HEK293 (cell line): ENCODE measurements around the gene PSMG1.

Experiments
- CTCF ChIA-PET: fragments of 350-600 bp; formaldehyde crosslinking; extraction: SDS; loops from one replicate; lab custom pipeline; 2021; ENCODE audit warnings: antibody characterized with exemption; lab: Yijun Ruan, JAX
- POLR2A ChIA-PET: fragments of 300-600 bp; formaldehyde crosslinking; extraction: SDS; loops from one replicate; lab custom pipeline; 2020; ENCODE audit warnings: antibody characterized with exemption, inconsistent platforms; lab: Yijun Ruan, JAX
- H3K27ac ChIP-seq: fragments of 200-500 bp; sonication (Bioruptor generic); 2 replicates; pipeline ENCODE4 v1.5.1; 2014; ENCODE audit warnings: low read depth, low read length, control low read depth, inconsistent platforms; ENCODE audit errors: extremely low read depth
- H3K36me3 ChIP-seq, 2 experiments: fragments of 200-500 bp in 1 of 2; sonication (Bioruptor generic) in 1 of 2; 1 replicate in 1 of 2; 2 replicates in 1 of 2; pipeline ENCODE4 v1.5.1; 2014 to 2017; ENCODE audit warnings: inconsistent platforms in 2 of 2, low read length in 2 of 2; ENCODE audit not compliant: control insufficient read depth in 2 of 2, insufficient read depth in 1 of 2
- H3K4me1 ChIP-seq: fragments of 200-500 bp; sonication (Bioruptor generic); 2 replicates; pipeline ENCODE4 v1.5.1; 2014; ENCODE audit warnings: mild to moderate bottlenecking, low read length, inconsistent platforms; ENCODE audit not compliant: control insufficient read depth, insufficient read depth
- H3K4me3 ChIP-seq: 2 replicates; pipeline ENCODE4 v1.5.1; 2011; ENCODE audit warnings: low read depth, mild to moderate bottlenecking, control low read depth, low read length, moderate library complexity
- H3K9me3 ChIP-seq: fragments of 200-500 bp; sonication (Bioruptor generic); 2 replicates; pipeline ENCODE4 v1.5.1; 2014; ENCODE audit warnings: low read depth, low read length, inconsistent platforms; ENCODE audit not compliant: control insufficient read depth, insufficient read depth
- ATF2 ChIP-seq: fragments of 450-650 bp; formaldehyde crosslinking; IDR thresholded peaks from 2 replicates; pipeline ENCODE4 v1.5.1; 2016; ENCODE audit warnings: missing biosample characterization, missing genetic modification characterization, low read depth
- PRDM6 ChIP-seq: fragments of 450-650 bp; formaldehyde crosslinking; IDR thresholded peaks from 2 replicates; pipeline ENCODE4 v1.5.1; 2017; ENCODE audit warnings: missing biosample characterization, missing genetic modification characterization
- SP2 ChIP-seq: fragments of 450-650 bp; formaldehyde crosslinking; IDR thresholded peaks from 2 replicates; pipeline ENCODE4 v1.5.1; 2016; ENCODE audit warnings: missing biosample characterization, missing genetic modification characterization
- ZBTB1 ChIP-seq: fragments of 450-650 bp; formaldehyde crosslinking; IDR thresholded peaks from 2 replicates; pipeline ENCODE4 v1.5.1; 2016; ENCODE audit warnings: missing biosample characterization, missing genetic modification characterization
- ZBTB21 ChIP-seq: fragments of 450-650 bp; formaldehyde crosslinking; IDR thresholded peaks from 2 replicates; pipeline ENCODE4 v1.5.1; 2017; ENCODE audit warnings: missing biosample characterization, missing genetic modification characterization
- ZFP41 ChIP-seq: fragments of 450-650 bp; formaldehyde crosslinking; IDR thresholded peaks from 2 replicates; pipeline ENCODE4 v1.5.1; 2016; ENCODE audit warnings: missing biosample characterization, missing genetic modification characterization, borderline replicate concordance
- ZNF19 ChIP-seq: fragments of 450-650 bp; formaldehyde crosslinking; IDR thresholded peaks from 2 replicates; pipeline ENCODE4; 2016; ENCODE audit warnings: missing biosample characterization, missing genetic modification characterization, low read depth
- ZNF221 ChIP-seq: fragments of 450-650 bp; formaldehyde crosslinking; IDR thresholded peaks from 2 replicates; pipeline ENCODE4 v1.5.1; 2017; ENCODE audit warnings: missing biosample characterization, missing genetic modification characterization, borderline replicate concordance
- ZNF280C ChIP-seq: fragments of 450-650 bp; formaldehyde crosslinking; IDR thresholded peaks from 2 replicates; pipeline ENCODE4 v1.5.1; 2016; ENCODE audit warnings: missing biosample characterization, missing genetic modification characterization
- ZNF354C ChIP-seq: fragments of 450-650 bp; formaldehyde crosslinking; IDR thresholded peaks from 2 replicates; pipeline ENCODE4 v1.5.1; 2016; ENCODE audit warnings: missing biosample characterization, missing genetic modification characterization, low read depth, borderline replicate concordance
- ZNF529 ChIP-seq: fragments of 450-650 bp; formaldehyde crosslinking; IDR thresholded peaks from 2 replicates; pipeline ENCODE4 v1.5.1; 2017; ENCODE audit warnings: missing genetic modification characterization, missing biosample characterization; ENCODE audit not compliant: insufficient replicate concordance
- ZNF626 ChIP-seq: fragments of 450-650 bp; sonication (Bioruptor Pico); formaldehyde crosslinking; IDR thresholded peaks from 2 replicates; pipeline ENCODE4 v1.5.1; 2018; ENCODE audit warnings: missing biosample characterization, missing genetic modification characterization, inconsistent platforms
- ZNF776 ChIP-seq: fragments of 450-650 bp; formaldehyde crosslinking; IDR thresholded peaks from 2 replicates; pipeline ENCODE4 v1.5.0; 2017; ENCODE audit warnings: missing biosample characterization, missing genetic modification characterization, borderline replicate concordance
- ZNF791 ChIP-seq: fragments of 450-650 bp; formaldehyde crosslinking; IDR thresholded peaks from 2 replicates; pipeline ENCODE4 v1.5.1; 2016; ENCODE audit warnings: missing biosample characterization, missing genetic modification characterization
- TF ChIP-seq, protein P1 (sequence below): fragments of 450-650 bp; formaldehyde crosslinking; IDR thresholded peaks from 2 replicates; pipeline ENCODE4 v1.5.1; 2016; ENCODE audit warnings: missing biosample characterization, missing genetic modification characterization

PSMG1 gene

GRCh38 chr21:39150316-39150715, 32.9 kb downstream of the PSMG1 start:
- Histone ChIP-seq H3K4me1 (no peaks in the 10 kb centered on the region), H3K27ac (no peak overlapping the region), H3K36me3 (no peaks in the 10 kb centered on the region), H3K9me3 (no peaks in the 10 kb centered on the region), H3K4me3 (no peak overlapping the region)
- CTCF ChIA-PET = interaction anchor here (0.9 kb wide), 1 partner anchor 24 kb away, joined by 3 read pairs; no protein-coding TSS in a partner anchor
- POLR2A ChIA-PET = no interaction called here
- TF ChIP-seq ZBTB21 (tag by site-specific recombination) = no peak
- no peak for TF ChIP-seq ATF2 (tag by site-specific recombination)
- TF ChIP-seq ZNF354C (tag by site-specific recombination) = no peak
- no peak for TF ChIP-seq ZNF626 (tag by site-specific recombination)
- TF ChIP-seq SP2 (tag by site-specific recombination) = no peak
- TF ChIP-seq ZBTB1 = no peak
- TF ChIP-seq, protein P1, sequence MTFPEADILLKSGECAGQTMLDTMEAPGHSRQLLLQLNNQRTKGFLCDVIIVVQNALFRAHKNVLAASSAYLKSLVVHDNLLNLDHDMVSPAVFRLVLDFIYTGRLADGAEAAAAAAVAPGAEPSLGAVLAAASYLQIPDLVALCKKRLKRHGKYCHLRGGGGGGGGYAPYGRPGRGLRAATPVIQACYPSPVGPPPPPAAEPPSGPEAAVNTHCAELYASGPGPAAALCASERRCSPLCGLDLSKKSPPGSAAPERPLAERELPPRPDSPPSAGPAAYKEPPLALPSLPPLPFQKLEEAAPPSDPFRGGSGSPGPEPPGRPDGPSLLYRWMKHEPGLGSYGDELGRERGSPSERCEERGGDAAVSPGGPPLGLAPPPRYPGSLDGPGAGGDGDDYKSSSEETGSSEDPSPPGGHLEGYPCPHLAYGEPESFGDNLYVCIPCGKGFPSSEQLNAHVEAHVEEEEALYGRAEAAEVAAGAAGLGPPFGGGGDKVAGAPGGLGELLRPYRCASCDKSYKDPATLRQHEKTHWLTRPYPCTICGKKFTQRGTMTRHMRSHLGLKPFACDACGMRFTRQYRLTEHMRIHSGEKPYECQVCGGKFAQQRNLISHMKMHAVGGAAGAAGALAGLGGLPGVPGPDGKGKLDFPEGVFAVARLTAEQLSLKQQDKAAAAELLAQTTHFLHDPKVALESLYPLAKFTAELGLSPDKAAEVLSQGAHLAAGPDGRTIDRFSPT (tag by site-specific recombination) = no peak
- no peak for TF ChIP-seq PRDM6
- no peak for TF ChIP-seq ZNF529 (tag by site-specific recombination)
- TF ChIP-seq ZNF280C = no peak
- TF ChIP-seq ZFP41 = no peak
- no peak for TF ChIP-seq ZNF776 (tag by site-specific recombination)
- no peak for TF ChIP-seq ZNF19 (tag by site-specific recombination)

GRCh38 chr21:39149882-39150281, 33.4 kb downstream of the PSMG1 start:
- ChIA-PET CTCF (interaction anchor here (0.9 kb wide), 1 partner anchor 24 kb away, joined by 3 read pairs; no protein-coding TSS in a partner anchor), POLR2A (no interaction called here)
- Histone ChIP-seq H3K4me3 (no peak overlapping the region), H3K36me3 (no peaks in the 10 kb centered on the region), H3K4me1 (no peaks in the 10 kb centered on the region), H3K27ac (no peak overlapping the region), H3K9me3 (no peaks in the 10 kb centered on the region)
- TF ChIP-seq ZNF791 (tag by site-specific recombination) (no peak), ZNF221 (tag by site-specific recombination) (no peak)
